GM12878 (cell line): Measurements from ENCODE around the gene SPINT2. TPM values are rescaled to one million over a fixed set of nuclear protein-coding genes. Genes with fewer than 3 reads are reported as not detected.

Experiments used
- CREB1 ChIP-seq: IDR thresholded peaks from 2 replicates; pipeline ENCODE4 v1.6.1; 2012; ENCODE audit warnings: low read depth, mild to moderate bottlenecking, inconsistent platforms
- MEF2B ChIP-seq: fragments of 450-650 bp; IDR thresholded peaks from 2 replicates; pipeline ENCODE4 v1.6.1; 2018; ENCODE audit warnings: mild to moderate bottlenecking, moderate library complexity; ENCODE audit not compliant: partially characterized antibody, poor library complexity, severe bottlenecking
- MTA3 ChIP-seq: IDR thresholded peaks from 2 replicates; pipeline ENCODE4 v1.6.1; 2012; ENCODE audit warnings: low read length, inconsistent platforms, borderline replicate concordance
- NFYA ChIP-seq: IDR thresholded peaks from 2 replicates; pipeline ENCODE4 v1.6.1; 2011; ENCODE audit warnings: low read depth, mild to moderate bottlenecking, low read length, improper control_type of control experiment, borderline replicate concordance
- RUNX3 ChIP-seq: IDR thresholded peaks from 2 replicates; pipeline ENCODE4 v1.6.1; 2012; ENCODE audit warnings: low read length, inconsistent platforms
- SREBF2 ChIP-seq: IDR thresholded peaks from 2 replicates; pipeline ENCODE4 v1.6.1; 2012; ENCODE audit warnings: mild to moderate bottlenecking, low read length
- polyA plus RNA-seq, 11 experiments: library from polyadenylated mRNA; depleted of rRNA in 4 of 11; unstranded in 6 of 11; stranded (reverse) in 5 of 11; fragments of >200 nt; fragmentation: Nextera tagmentation in 4 of 11; fragmentation: Illumina TruSeq in 1 of 11; extraction: Ambion mirVana in 4 of 11; extraction: Trizol in 1 of 11; gene quantifications; 1 replicate in 1 of 11; 2 replicates in 10 of 11; pipeline versions ENCODE4 v1.2.1 to v1.2.3, GENCODE V29; 2011 to 2016; ENCODE audit warnings: inconsistent platforms in 2 of 11, missing spikeins in 2 of 11, low read depth in 1 of 11
- total RNA-seq, 4 experiments: library from RNA; depleted of rRNA in 3 of 4; stranded (reverse); fragments of >200 nt in 3 of 4; fragmentation: Illumina TruSeq in 1 of 4; extraction: Trizol in 1 of 4; gene quantifications; 2 replicates each; pipeline versions ENCODE4 v1.2.1 to v1.2.3, GENCODE V29; 2013 to 2021
- TF ChIP-seq, protein P1 (sequence below): fragments of 450-650 bp; IDR thresholded peaks from 2 replicates; pipeline ENCODE4 v1.6.1; 2016; ENCODE audit warnings: mild to moderate bottlenecking, moderate library complexity, borderline replicate concordance
- TF ChIP-seq, protein P2 (sequence below): fragments of 150-350 bp; IDR thresholded peaks from 2 replicates; pipeline ENCODE4 v1.6.1; 2016; ENCODE audit warnings: low read depth, low read length
- TF ChIP-seq, protein P3 (sequence below): IDR thresholded peaks from 2 replicates; pipeline ENCODE4 v1.6.1; 2012; ENCODE audit warnings: low read depth, low read length, improper control_type of control experiment
- TF ChIP-seq, protein P4 (sequence below): fragments of 450-650 bp; IDR thresholded peaks from 2 replicates; pipeline ENCODE4 v1.6.1; 2017; ENCODE audit warnings: mild to moderate bottlenecking, moderate library complexity

The SPINT2 gene
- total and polyA plus RNA-seq, 10 of the 15 experiments (the other 5 are each of a cell fraction or from before 2014, with no cell fraction given): 0.15 to 26.5 (median 17.5) TPM

- TF ChIP-seq, protein P1, sequence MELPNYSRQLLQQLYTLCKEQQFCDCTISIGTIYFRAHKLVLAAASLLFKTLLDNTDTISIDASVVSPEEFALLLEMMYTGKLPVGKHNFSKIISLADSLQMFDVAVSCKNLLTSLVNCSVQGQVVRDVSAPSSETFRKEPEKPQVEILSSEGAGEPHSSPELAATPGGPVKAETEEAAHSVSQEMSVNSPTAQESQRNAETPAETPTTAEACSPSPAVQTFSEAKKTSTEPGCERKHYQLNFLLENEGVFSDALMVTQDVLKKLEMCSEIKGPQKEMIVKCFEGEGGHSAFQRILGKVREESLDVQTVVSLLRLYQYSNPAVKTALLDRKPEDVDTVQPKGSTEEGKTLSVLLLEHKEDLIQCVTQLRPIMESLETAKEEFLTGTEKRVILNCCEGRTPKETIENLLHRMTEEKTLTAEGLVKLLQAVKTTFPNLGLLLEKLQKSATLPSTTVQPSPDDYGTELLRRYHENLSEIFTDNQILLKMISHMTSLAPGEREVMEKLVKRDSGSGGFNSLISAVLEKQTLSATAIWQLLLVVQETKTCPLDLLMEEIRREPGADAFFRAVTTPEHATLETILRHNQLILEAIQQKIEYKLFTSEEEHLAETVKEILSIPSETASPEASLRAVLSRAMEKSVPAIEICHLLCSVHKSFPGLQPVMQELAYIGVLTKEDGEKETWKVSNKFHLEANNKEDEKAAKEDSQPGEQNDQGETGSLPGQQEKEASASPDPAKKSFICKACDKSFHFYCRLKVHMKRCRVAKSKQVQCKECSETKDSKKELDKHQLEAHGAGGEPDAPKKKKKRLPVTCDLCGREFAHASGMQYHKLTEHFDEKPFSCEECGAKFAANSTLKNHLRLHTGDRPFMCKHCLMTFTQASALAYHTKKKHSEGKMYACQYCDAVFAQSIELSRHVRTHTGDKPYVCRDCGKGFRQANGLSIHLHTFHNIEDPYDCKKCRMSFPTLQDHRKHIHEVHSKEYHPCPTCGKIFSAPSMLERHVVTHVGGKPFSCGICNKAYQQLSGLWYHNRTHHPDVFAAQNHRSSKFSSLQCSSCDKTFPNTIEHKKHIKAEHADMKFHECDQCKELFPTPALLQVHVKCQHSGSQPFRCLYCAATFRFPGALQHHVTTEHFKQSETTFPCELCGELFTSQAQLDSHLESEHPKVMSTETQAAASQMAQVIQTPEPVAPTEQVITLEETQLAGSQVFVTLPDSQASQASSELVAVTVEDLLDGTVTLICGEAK: no peak
- TF ChIP-seq, protein P2, sequence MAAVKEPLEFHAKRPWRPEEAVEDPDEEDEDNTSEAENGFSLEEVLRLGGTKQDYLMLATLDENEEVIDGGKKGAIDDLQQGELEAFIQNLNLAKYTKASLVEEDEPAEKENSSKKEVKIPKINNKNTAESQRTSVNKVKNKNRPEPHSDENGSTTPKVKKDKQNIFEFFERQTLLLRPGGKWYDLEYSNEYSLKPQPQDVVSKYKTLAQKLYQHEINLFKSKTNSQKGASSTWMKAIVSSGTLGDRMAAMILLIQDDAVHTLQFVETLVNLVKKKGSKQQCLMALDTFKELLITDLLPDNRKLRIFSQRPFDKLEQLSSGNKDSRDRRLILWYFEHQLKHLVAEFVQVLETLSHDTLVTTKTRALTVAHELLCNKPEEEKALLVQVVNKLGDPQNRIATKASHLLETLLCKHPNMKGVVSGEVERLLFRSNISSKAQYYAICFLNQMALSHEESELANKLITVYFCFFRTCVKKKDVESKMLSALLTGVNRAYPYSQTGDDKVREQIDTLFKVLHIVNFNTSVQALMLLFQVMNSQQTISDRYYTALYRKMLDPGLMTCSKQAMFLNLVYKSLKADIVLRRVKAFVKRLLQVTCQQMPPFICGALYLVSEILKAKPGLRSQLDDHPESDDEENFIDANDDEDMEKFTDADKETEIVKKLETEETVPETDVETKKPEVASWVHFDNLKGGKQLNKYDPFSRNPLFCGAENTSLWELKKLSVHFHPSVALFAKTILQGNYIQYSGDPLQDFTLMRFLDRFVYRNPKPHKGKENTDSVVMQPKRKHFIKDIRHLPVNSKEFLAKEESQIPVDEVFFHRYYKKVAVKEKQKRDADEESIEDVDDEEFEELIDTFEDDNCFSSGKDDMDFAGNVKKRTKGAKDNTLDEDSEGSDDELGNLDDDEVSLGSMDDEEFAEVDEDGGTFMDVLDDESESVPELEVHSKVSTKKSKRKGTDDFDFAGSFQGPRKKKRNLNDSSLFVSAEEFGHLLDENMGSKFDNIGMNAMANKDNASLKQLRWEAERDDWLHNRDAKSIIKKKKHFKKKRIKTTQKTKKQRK: no peak
- TF ChIP-seq MTA3 (no peak), SREBF2 (no peak), RUNX3 (no peak), NFYA (no peak), CREB1 (no peak), MEF2B (no peak)
- TF ChIP-seq, protein P3, sequence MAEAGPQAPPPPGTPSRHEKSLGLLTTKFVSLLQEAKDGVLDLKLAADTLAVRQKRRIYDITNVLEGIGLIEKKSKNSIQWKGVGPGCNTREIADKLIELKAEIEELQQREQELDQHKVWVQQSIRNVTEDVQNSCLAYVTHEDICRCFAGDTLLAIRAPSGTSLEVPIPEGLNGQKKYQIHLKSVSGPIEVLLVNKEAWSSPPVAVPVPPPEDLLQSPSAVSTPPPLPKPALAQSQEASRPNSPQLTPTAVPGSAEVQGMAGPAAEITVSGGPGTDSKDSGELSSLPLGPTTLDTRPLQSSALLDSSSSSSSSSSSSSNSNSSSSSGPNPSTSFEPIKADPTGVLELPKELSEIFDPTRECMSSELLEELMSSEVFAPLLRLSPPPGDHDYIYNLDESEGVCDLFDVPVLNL: no peak
- TF ChIP-seq, protein P4, sequence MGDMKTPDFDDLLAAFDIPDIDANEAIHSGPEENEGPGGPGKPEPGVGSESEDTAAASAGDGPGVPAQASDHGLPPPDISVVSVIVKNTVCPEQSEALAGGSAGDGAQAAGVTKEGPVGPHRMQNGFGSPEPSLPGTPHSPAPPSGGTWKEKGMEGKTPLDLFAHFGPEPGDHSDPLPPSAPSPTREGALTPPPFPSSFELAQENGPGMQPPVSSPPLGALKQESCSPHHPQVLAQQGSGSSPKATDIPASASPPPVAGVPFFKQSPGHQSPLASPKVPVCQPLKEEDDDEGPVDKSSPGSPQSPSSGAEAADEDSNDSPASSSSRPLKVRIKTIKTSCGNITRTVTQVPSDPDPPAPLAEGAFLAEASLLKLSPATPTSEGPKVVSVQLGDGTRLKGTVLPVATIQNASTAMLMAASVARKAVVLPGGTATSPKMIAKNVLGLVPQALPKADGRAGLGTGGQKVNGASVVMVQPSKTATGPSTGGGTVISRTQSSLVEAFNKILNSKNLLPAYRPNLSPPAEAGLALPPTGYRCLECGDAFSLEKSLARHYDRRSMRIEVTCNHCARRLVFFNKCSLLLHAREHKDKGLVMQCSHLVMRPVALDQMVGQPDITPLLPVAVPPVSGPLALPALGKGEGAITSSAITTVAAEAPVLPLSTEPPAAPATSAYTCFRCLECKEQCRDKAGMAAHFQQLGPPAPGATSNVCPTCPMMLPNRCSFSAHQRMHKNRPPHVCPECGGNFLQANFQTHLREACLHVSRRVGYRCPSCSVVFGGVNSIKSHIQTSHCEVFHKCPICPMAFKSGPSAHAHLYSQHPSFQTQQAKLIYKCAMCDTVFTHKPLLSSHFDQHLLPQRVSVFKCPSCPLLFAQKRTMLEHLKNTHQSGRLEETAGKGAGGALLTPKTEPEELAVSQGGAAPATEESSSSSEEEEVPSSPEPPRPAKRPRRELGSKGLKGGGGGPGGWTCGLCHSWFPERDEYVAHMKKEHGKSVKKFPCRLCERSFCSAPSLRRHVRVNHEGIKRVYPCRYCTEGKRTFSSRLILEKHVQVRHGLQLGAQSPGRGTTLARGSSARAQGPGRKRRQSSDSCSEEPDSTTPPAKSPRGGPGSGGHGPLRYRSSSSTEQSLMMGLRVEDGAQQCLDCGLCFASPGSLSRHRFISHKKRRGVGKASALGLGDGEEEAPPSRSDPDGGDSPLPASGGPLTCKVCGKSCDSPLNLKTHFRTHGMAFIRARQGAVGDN: no peak
Measured at GRCh38 chr19:38273499-38273898, 9.1 kb downstream of the SPINT2 start (continued).
